Neutrophil (primary cell): ENCODE results near the gene PRM3.

Source experiments
- H3K27ac ChIP-seq: fragments of 200-600 bp; sonication (generic); 2 replicates; pipeline ENCODE4 v1.5.1; 2016; ENCODE audit warnings: mild to moderate bottlenecking, moderate library complexity
- H3K27me3 ChIP-seq: fragments of 200-600 bp; sonication (generic); 2 replicates; pipeline ENCODE4 v1.6.0; 2016; ENCODE audit warnings: mild to moderate bottlenecking
- H3K36me3 ChIP-seq: fragments of 200-600 bp; sonication (generic); 2 replicates; pipeline ENCODE4 v1.5.1; 2017
- H3K4me1 ChIP-seq, 2 experiments: fragments of 200-600 bp in 1 of 2; sonication (generic) in 1 of 2; 1 replicate in 1 of 2; 2 replicates in 1 of 2; pipeline versions ENCODE4 v1.5.1 to v1.6.1; 2013 to 2016; ENCODE audit warnings: low read depth in 1 of 2, low read length in 1 of 2, mild to moderate bottlenecking in 1 of 2, moderate library complexity in 1 of 2; ENCODE audit not compliant: control insufficient read depth in 1 of 2, insufficient read depth in 1 of 2
- H3K4me3 ChIP-seq, 2 experiments: fragments of 200-600 bp in 1 of 2; sonication (generic) in 1 of 2; 1 replicate in 1 of 2; 2 replicates in 1 of 2; pipeline ENCODE4 v1.5.1; 2013 to 2016; ENCODE audit warnings: low read depth in 1 of 2, low read length in 1 of 2, mild to moderate bottlenecking in 1 of 2, moderate library complexity in 1 of 2
- H3K9me3 ChIP-seq: fragments of 200-600 bp; sonication (generic); 2 replicates; pipeline ENCODE4 v1.5.1; 2016
- CTCF ChIP-seq: fragments of 200-600 bp; sonication (generic); IDR thresholded peaks from 2 replicates; pipeline ENCODE4 v1.5.1; 2016; ENCODE audit warnings: antibody characterized with exemption

The PRM3 gene

GRCh38 chr16:11312718-11313492, 39.5 kb upstream of the PRM3 start:
- Histone ChIP-seq H3K9me3 (no peaks in the 10 kb centered on the region), H3K27ac (peak overlapping the region; percentile 70), H3K36me3 (no peaks in the 10 kb centered on the region), H3K4me3 (peak overlapping the region in 1 of 2 experiments; percentile 10), H3K27me3 (no peaks in the 10 kb centered on the region), H3K4me1 (peaks cover 44 to 50% of the 10 kb centered on the region in 2 experiments)
- no peak for TF ChIP-seq CTCF

GRCh38 chr16:11310997-11311561, 37.6 kb upstream of the PRM3 start:
- H3K4me3 ChIP-seq, result no peak overlapping the region
- TF ChIP-seq CTCF, result no peak

GRCh38 chr16:11310634-11310977, 37.2 kb upstream of the PRM3 start:
- no peaks in the 10 kb centered on the region for H3K36me3 ChIP-seq
- H3K27ac ChIP-seq, result peak overlapping the region; percentile 34
- TF ChIP-seq CTCF, result no peak
- H3K4me1 ChIP-seq, result peaks cover 66 to 73% of the 10 kb centered on the region in 2 experiments
- no peaks in the 10 kb centered on the region for H3K27me3 ChIP-seq
- no peak overlapping the region for H3K4me3 ChIP-seq
- no peaks in the 10 kb centered on the region for H3K9me3 ChIP-seq

More at GRCh38 chr16:11310997-11311561, 37.6 kb upstream of the PRM3 start:
- Histone ChIP-seq H3K27me3 (no peaks in the 10 kb centered on the region), H3K4me1 (peaks cover 62 to 69% of the 10 kb centered on the region in 2 experiments), H3K36me3 (no peaks in the 10 kb centered on the region), H3K27ac (peak overlapping the region; percentile 34), H3K9me3 (no peaks in the 10 kb centered on the region)

- Histone ChIP-seq H3K9me3 (no peaks in the 10 kb centered on the region), H3K36me3 (no peaks in the 10 kb centered on the region), H3K4me1 (peaks cover 72 to 79% of the 10 kb centered on the region in 2 experiments), H3K27ac (peak overlapping the region; percentile 34), H3K4me3 (no peak overlapping the region), H3K27me3 (no peaks in the 10 kb centered on the region)
- no peak for TF ChIP-seq CTCF
Measured at GRCh38 chr16:11309895-11310633, 36.6 kb upstream of the PRM3 start.

- H3K27ac ChIP-seq, result peak overlapping the region; percentile 90
- peak overlapping the region in 1 of 2 experiments; percentile 54 for H3K4me3 ChIP-seq
- TF ChIP-seq CTCF, result no peak
- no peaks in the 10 kb centered on the region for H3K27me3 ChIP-seq
- H3K36me3 ChIP-seq, result no peaks in the 10 kb centered on the region
- H3K4me1 ChIP-seq, result peaks cover 76 to 82% of the 10 kb centered on the region in 2 experiments
- no peaks in the 10 kb centered on the region for H3K9me3 ChIP-seq
Measured at GRCh38 chr16:11308493-11309283, 35.3 kb upstream of the PRM3 start.
